SU-DHL-6 (cell line): ENCODE results near the gene ZNF618.

ENCODE experiments used
- CTCF ChIP-seq: fragments of 200-600 bp; sonication (generic); IDR thresholded peaks from one replicate; pipeline ENCODE4 v1.5.1; 2017; ENCODE audit warnings: antibody characterized with exemption, mild to moderate bottlenecking, low read length, moderate library complexity; ENCODE audit not compliant: insufficient read depth, poor library complexity, severe bottlenecking
- EZH2phosphoT487 ChIP-seq: fragments of 200-600 bp; sonication (generic), shearing (Covaris generic); conservative IDR thresholded peaks from 2 replicates; pipeline ENCODE4 v1.6.1; 2018; ENCODE audit warnings: mild to moderate bottlenecking, antibody characterized with exemption, low read length, moderate library complexity, mixed read lengths

GRCh38 chr9:113922160-113922559, 46.1 kb downstream of the ZNF618 start:
- TF ChIP-seq CTCF (no peak), EZH2phosphoT487 (no peak)
